Esophagus muscularis mucosa (tissue), 4 donors: ENCODE results near the gene CMTR1.

Experiments
- CTCF ChIP-seq, 3 experiments: fragments of 200-600 bp in 2 of 3; fragments of 450-650 bp in 1 of 3; sonication (generic) in 2 of 3; IDR thresholded peaks; one replicate each; pipeline ENCODE4 v1.5.1; 2017 to 2019; ENCODE audit warnings: antibody characterized with exemption in 3 of 3, mild to moderate bottlenecking in 2 of 3, moderate library complexity in 1 of 3
- EP300 ChIP-seq: sonication (generic); formaldehyde crosslinking; IDR thresholded peaks from one replicate; pipeline ENCODE4 v1.6.1; 2017; ENCODE audit warnings: antibody characterized with exemption
- POLR2A ChIP-seq: fragments of 450-650 bp; IDR thresholded peaks from one replicate; pipeline ENCODE4 v1.6.1; 2017; ENCODE audit warnings: antibody characterized with exemption, moderate library complexity, mild to moderate bottlenecking, low read depth

GRCh38 chr6:37511201-37511600 lies 78.2 kb downstream of the CMTR1 start:
- TF ChIP-seq CTCF (IDR thresholded peaks at IDR 0.05) (no peak), EP300 (no peak), POLR2A (no peak)
